Stimulated activated CD4-positive, alpha-beta T cell treated with anti-CD3 and anti-CD28 coated beads, Interleukin-4, amount 100 ng/mL, for 4 hours (primary cell): ENCODE data around the gene NPTN.
"Not testable (repeated sequence)": the region's sequence is repeated elsewhere in the genome, so short reads cannot be mapped to it uniquely, and the experiment has no call there.

Experiments used
- DNase-seq, 2 experiments: peaks; one replicate each; pipeline ENCODE4 v3.0.0-alpha.2; 2020

NPTN gene

GRCh38 chr15:73600413-73601335 lies 32.5 kb downstream of the NPTN start:
- DNase-seq, result no peak

GRCh38 chr15:73599934-73600333 lies 33.3 kb downstream of the NPTN start:
- no peak for DNase-seq

DNA sequence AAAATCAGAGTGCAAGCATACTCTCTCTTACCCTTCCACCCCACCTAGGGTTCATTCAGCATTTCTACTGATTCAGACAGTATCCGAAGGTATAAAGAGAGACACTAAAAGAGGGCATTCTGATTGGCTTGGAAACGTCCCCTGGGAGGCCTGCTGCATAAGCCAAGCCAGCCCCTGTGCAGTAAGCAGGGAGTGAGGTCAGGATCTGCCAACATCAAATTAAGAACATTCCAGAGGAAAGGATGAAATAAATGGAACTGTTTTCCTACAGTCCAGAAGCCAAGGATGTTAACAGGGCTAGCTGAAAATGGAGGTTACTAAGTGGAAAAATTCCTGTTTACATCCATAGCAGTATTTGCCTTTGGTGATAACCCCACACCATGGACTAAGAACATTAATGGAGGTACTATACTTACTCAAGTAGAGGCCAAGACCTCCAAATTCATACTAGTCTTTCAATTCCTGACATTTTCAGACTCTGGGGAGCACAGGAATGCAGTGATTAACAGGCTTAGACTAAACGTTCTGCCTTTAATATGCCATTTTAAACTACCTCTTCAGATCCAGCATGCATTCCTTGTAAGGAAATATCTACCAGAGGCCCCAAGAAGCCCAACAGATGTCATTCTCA lies 34.5 kb downstream of the NPTN start:
- no peak for DNase-seq

GRCh38 chr15:73597036-73597638 lies 36.1 kb downstream of the NPTN start:
- no peak for DNase-seq

DNA sequence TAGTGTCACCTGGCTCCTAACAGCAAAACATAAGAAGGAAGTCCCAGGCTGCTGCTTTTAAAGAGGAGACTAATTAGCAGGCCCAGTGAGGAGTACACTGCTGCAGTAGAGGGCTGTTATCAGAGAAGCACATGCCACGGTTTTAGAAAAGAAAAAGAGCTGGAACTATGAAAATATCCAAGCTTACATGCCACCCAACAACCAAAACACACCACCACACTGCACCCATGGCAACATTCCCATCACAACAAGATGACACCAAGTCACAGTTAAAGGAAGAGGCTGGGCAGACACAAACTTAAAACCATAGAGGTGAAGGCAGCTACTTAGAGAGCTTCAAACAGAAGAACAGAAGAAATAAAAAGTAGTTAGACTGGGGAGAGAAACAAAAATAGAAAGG lies 37.0 kb downstream of the NPTN start:
- no peak for DNase-seq

- no peak for DNase-seq
Measured at GRCh38 chr15:73594109-73594508, 39.1 kb downstream of the NPTN start.

GRCh38 chr15:73593304-73594074 lies 39.7 kb downstream of the NPTN start:
- DNase-seq, result no peak

- DNase-seq, result no peak
Measured at GRCh38 chr15:73590263-73590662, 42.9 kb downstream of the NPTN start.

DNA sequence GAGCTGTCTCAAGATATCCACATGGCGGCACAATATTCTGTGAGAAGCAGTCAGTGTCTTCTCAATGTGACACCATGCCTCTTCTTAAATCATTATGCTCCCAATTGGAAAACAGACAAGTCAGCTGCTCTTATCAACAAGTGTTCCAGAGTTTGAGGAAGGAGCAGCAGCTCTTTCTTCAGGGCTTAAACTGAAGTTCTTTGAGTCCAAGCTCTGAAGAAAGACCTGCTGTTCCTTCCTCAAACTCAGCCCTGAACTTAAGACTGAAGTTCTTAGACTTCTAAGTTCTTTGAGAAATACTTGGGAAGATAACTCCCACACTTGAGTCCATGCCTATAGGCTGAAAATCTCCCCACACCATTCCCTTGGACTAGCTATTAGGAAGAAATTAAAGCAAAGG lies 43.4 kb downstream of the NPTN start:
- DNase-seq, result no peak

GRCh38 chr15:73585871-73586654 lies 47.1 kb downstream of the NPTN start:
- DNase-seq, result no peak

- no peak for DNase-seq
Measured at GRCh38 chr15:73584699-73585420, 48.3 kb downstream of the NPTN start.

DNA sequence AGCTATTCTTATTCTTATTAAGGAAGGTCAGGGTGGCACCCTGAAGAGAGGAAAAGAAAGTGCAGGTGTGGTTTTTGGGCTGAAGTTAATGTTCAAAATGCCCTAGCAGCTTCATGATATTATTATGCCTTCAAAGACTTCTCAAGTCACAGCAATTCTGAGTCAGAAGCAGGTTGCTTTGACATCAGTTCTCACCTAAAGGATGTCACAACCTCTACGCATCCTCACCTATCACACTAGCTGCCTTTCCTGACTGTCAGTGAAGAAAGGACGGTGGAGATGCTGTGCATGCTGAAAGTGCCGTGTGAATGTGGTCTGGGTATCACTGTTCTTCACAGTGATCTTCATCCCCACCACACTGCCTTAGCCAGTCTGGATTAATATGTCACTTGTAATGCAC lies 49.6 kb downstream of the NPTN start:
- no peak for DNase-seq

DNA sequence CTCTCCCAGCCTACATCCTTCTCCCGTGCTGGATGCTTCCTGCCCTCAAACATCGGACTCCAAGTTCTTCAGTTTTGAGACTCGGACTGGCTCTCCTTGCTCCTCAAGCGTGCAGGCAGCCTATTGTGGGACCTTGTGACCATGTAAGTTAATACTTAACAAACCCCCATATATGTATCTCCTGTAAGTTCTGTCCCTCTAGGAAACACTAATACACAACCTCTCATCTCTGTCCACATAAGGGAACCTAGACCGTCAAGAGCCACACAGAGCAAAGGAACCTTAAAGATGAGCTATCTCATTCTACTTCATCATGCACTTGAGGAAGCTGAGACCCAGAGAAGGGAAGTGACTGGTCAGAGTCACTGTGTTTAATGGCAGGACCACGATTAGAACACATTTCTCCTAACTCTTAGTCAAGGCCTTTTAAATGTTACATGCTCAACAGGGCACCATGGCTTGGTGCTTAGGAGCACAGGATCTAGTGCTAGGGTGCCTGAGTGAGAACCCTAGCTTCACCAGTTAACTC lies 50.3 kb downstream of the NPTN start:
- no peak for DNase-seq

GRCh38 chr15:73578026-73578425 lies 55.2 kb downstream of the NPTN start:
- DNase-seq, result no peak

DNA sequence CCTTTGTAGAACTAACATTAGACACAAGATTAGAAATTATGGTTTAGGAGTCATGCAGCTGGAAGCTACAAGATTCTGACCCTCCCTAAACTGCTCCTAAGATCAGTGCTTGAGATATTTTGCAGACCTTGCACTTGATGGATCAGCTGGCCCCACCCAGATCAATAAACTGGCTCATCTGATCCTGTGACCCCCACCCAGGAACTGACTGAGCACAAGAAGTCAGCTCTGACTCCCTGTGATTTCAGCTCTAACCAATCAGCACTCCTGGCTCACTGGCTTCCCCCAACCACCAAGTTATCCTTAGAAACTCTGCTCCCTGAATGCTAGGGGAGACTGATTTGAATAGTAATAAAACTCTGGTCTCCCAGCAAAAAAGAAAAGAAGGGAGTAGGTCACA lies 55.6 kb downstream of the NPTN start:
- not testable (repeated sequence) for DNase-seq

DNA sequence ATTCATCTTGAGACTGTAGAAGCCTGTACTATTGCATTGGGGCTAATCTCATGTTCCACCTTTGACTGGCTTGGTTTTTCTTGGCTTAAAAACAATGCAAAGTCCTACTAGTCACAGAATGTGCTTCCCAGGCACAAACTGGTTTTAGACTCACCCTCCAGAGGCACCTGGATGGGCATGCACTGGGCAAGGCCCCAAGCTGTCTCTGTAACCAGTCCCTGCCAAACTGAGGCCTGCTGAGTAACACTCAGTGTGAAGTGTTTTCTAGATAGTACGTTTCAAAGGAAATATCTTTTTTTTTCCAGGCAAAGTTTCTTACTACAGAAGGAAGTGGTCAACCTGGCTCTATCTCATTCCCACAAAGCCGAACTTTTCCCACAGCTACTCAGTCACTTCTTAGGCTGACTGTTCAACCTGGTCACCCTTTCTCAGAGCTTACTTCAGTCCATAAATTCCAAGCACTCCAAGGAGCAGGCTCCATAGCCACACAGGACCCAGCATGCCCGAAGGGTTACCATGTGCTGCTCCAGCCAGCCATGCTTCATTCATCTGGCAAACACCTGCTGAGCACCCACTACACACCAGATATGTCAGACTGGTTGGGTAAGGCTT lies 57.4 kb downstream of the NPTN start:
- no peak for DNase-seq

- DNase-seq, result no peak
Measured at GRCh38 chr15:73573572-73573971, 59.6 kb downstream of the NPTN start.

DNA sequence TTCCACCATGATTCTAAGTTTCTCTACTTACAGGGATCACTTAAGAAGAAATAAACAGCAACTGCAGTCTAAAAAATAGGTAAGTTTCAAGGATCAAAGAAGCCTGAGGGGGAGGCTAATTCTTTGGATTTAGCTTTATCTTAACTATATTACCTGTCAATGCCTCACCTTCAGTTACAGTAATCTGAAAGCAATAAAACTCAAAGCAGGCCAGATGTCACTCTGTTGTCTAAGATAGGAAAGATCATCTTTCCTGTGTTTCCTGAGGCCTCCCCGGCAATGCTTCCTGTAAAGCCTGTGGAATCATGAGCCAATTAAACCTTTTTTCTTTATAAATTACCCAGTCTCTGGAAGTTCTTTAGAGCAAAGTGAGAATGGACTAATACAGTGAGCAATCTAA lies 60.2 kb downstream of the NPTN start:
- DNase-seq, result no peak

DNA sequence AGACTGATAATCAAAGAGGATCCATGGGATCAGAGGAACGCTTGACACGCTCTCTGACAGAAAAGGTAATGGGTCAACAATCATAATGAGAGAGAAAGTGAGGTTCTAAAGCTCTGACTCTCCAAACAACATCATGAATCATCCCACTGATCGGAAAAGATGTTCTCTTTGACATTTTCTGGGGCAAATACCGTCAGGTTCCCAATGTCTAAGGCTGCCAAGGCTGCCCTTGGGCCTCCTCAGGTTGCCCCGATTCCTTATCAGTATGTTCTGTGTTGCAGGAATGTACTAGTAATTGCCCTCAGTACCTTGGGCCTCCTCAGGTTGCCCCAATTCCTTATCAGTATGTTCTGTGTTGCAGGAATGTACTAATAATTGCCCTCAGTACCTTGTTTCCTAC lies 60.9 kb downstream of the NPTN start:
- no peak for DNase-seq

GRCh38 chr15:73571346-73571745 lies 61.8 kb downstream of the NPTN start:
- no peak for DNase-seq
